Stimulated activated CD4-positive, alpha-beta T cell treated with anti-CD3 and anti-CD28 coated beads, Interleukin-12 subunit alpha, Interleukin-12 subunit beta, amount 100 ng/mL, for 24 hours (primary cell): ENCODE results near the gene GDA.
"Not testable (repeated sequence)": the region's sequence is repeated elsewhere in the genome, so short reads cannot be mapped to it uniquely, and the experiment has no call there.

Source experiments
- DNase-seq, 2 experiments: peaks; one replicate each; pipeline ENCODE4 v3.0.0-alpha.2; 2020; ENCODE audit warnings: low read depth in 2 of 2

Gene GDA

DNA sequence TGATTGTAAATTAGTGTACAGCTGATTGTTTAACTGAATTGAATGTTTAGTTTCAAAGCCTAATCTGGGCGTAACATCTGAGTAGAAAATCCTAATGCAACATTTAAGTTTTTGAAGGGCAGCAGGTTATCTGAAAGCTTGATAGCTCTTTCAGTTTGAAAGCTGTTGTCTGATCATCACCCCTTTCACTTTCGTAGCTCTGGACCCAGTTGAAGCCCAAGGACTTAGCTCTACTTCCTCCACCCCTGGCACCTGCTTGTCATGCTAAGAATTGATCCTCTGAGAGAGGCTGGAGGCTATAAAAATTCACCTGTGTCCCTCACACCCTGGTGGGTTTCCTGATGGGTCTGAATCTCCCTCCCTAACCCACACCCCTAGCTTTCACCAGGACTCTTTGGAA is 129.7 kb downstream of the GDA start:
- no peak for DNase-seq

GRCh38 chr9:72280913-72281500 is 131.8 kb downstream of the GDA start:
- peak; percentile 43 to 58 for DNase-seq

GRCh38 chr9:72289401-72289800 is 140.2 kb downstream of the GDA start:
- no peak for DNase-seq

- DNase-seq: no peak
Measured at GRCh38 chr9:72290311-72290710, 141.1 kb downstream of the GDA start.

DNA sequence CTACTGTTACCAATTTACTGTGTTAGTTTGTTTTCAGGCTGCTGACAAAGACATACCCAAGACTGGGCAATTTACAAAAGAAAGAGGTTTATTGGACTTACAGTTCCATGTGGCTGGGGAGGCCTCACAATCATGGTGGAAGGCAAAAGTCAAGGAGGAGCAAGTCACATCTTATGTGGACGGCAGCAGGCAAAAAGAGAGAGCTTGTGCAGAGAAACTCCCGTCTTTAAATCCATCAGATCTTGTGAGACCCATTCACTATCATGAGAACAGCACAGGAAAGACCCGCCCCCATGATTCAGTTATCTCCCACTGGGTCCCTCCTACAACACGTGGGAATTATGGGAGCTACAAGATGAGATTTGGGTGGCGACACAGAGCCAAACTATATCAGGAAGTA is 142.3 kb downstream of the GDA start:
- not testable (repeated sequence) for DNase-seq

- DNase-seq: no peak
Measured at GRCh38 chr9:72292256-72292682, 143.0 kb downstream of the GDA start.

GRCh38 chr9:72292874-72293607 is 143.8 kb downstream of the GDA start:
- DNase-seq: no peak

GRCh38 chr9:72294936-72295335 is 145.7 kb downstream of the GDA start:
- DNase-seq: no peak

DNA sequence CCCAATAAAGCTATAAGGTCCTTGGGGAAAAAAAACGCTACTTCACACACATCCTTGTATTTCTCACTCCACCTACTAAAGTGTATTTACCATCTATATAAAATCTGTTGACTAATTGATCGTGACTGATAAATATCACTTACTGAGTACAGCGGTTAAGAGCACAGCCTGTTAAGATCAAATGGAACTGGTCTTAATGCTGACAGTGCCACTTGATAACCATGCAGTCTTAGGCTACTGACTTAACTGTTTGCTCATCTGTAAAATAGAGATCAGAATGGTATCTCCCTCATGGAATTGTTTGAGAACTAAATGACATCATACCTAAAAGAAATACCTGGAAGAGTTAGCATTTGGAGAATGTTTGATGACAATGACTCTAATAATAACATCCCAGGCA is 148.3 kb downstream of the GDA start:
- DNase-seq: no peak

- no peak for DNase-seq
Measured at GRCh38 chr9:72299017-72299603, 149.9 kb downstream of the GDA start.

DNA sequence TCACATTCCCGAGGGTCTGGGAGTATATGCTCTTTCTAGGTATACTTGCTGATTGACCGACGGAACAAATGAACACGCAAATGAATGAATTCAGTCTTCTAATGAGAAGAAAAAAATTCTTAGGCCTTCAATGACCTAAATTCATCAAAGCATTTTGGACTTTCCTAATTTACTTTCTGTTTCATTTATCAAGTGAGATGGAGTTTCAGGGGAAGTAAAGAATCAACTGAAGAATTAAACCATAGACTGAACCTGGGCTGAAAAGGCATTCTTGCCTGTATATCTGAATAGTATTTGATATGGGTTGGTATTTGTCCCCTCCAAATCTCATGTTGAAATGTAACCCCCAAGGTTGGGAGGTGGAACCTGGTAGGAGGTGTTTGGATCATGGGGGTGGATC is 151.6 kb downstream of the GDA start:
- DNase-seq: no peak
